ENCODE measurements around the gene ANKRD60. TPM values are rescaled to one million over a fixed set of nuclear protein-coding genes. Genes with fewer than 3 reads are reported as not detected.

ANKRD60 gene
- total RNA-seq, 1 experiment from 2014 or later = not detected

GRCh38 chr20:58213121-58213520 lies 15.3 kb downstream of the ANKRD60 start:
- Histone ChIP-seq H3K9ac (ENCODE audit: extremely low read depth, insufficient read length, low read length) (no peak overlapping the region), H3K27ac (ENCODE audit: insufficient read length, low read depth, low read length) (no peak overlapping the region), H3K23me2 (ENCODE audit: insufficient read length, low read depth, low read length, poor library complexity, severe bottlenecking) (no peaks in the 10 kb centered on the region), H3T11ph (ENCODE audit: low read length) (no peak overlapping the region), H3K23ac (ENCODE audit: insufficient read length, low read depth, low read length) (no peak overlapping the region), H3K56ac (ENCODE audit: insufficient read length, low read depth, low read length) (no peak overlapping the region), H3K27me3 (ENCODE audit: insufficient read depth, low read length) (no peaks in the 10 kb centered on the region), H3K9me3 (ENCODE audit: control insufficient read depth, low read depth, low read length) (no peaks in the 10 kb centered on the region), H2AFZ (ENCODE audit: low read length) (no peak overlapping the region), H2BK12ac (ENCODE audit: insufficient read length, low read depth, low read length) (no peak overlapping the region), H2BK5ac (ENCODE audit: insufficient read length, low read length) (no peak overlapping the region), H3K18ac (ENCODE audit: insufficient read length, low read depth, low read length) (no peak overlapping the region), H2BK15ac (ENCODE audit: low read depth, low read length) (no peak overlapping the region), H3K79me1 (ENCODE audit: insufficient read depth, low read depth, low read length, poor library complexity, severe bottlenecking) (no peaks in the 10 kb centered on the region), H3K14ac (ENCODE audit: insufficient read depth, low read length) (no peak overlapping the region), H3K4me2 (ENCODE audit: insufficient read depth, insufficient read length, low read length) (no peak overlapping the region), H4K5ac (ENCODE audit: insufficient read length, low read depth, low read length) (no peak overlapping the region), H2BK20ac (ENCODE audit: low read depth, low read length, poor library complexity, severe bottlenecking) (no peak overlapping the region), H2AK5ac (ENCODE audit: insufficient read length, low read length) (no peak overlapping the region), H2BK120ac (ENCODE audit: low read depth, low read length, poor library complexity, severe bottlenecking) (no peak overlapping the region), H4K20me1 (ENCODE audit: control insufficient read depth, insufficient read depth, insufficient read length) (no peaks in the 10 kb centered on the region), H3K4me1 (ENCODE audit: insufficient read depth, low read length) (no peaks in the 10 kb centered on the region), H3K79me2 (ENCODE audit: insufficient read depth, low read length) (no peaks in the 10 kb centered on the region), H3K4ac (ENCODE audit: low read depth, low read length) (no peak overlapping the region), H4K91ac (ENCODE audit: insufficient read length, low read depth, low read length) (no peak overlapping the region), H4K8ac (replicated peaks; ENCODE audit: insufficient read length, low read depth, low read length) (no peak overlapping the region)
- Mint-ChIP-seq H3K36me3 (ENCODE audit: insufficient read depth in 1 of 3, low read depth in 3 of 3) (no peaks in the 10 kb centered on the region; a peak in 1 of 7 replicates), H3K9me3 (no peaks in the 10 kb centered on the region; a peak in 2 of 5 replicates), H3K27ac (no peak overlapping the region), H3K4me3 (no peak overlapping the region), H3K27me3 (ENCODE audit: low read depth) (peaks cover 28% of the 10 kb centered on the region), H3K4me1 (0 out of 4 replicates have a peak, but pooled peaks cover 0 to 3% of the 10 kb centered on the region in 2 experiments)
- TF ChIP-seq, protein P1, sequence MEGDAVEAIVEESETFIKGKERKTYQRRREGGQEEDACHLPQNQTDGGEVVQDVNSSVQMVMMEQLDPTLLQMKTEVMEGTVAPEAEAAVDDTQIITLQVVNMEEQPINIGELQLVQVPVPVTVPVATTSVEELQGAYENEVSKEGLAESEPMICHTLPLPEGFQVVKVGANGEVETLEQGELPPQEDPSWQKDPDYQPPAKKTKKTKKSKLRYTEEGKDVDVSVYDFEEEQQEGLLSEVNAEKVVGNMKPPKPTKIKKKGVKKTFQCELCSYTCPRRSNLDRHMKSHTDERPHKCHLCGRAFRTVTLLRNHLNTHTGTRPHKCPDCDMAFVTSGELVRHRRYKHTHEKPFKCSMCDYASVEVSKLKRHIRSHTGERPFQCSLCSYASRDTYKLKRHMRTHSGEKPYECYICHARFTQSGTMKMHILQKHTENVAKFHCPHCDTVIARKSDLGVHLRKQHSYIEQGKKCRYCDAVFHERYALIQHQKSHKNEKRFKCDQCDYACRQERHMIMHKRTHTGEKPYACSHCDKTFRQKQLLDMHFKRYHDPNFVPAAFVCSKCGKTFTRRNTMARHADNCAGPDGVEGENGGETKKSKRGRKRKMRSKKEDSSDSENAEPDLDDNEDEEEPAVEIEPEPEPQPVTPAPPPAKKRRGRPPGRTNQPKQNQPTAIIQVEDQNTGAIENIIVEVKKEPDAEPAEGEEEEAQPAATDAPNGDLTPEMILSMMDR (conservative IDR thresholded peaks at IDR 0.05) = no peak
- no CpG with 5 or more reads among the region's 8 CpGs for WGBS (ENCODE audit: extremely low coverage, insufficient read length, low lambda C conversion rate)
- no peak for DNase-seq
